K562 (cell line): Measurements from ENCODE around the gene VWDE.

Source experiments
- ATF7 ChIP-seq: fragments of 450-650 bp; IDR thresholded peaks from 2 replicates; pipeline ENCODE4 v1.7.1; 2014; ENCODE audit warnings: mild to moderate bottlenecking, moderate library complexity
- CHCHD3 ChIP-seq: fragments of 250-450 bp; sonication (Bioruptor Pico); IDR thresholded peaks from 2 replicates; pipeline ENCODE4 v2.1.2; 2022; ENCODE audit warnings: mild to moderate bottlenecking
- DPF2 ChIP-seq: fragments of 450-650 bp; IDR thresholded peaks from 2 replicates; pipeline ENCODE4 v1.6.1; 2016
- HLTF ChIP-seq: fragments of 450-650 bp; IDR thresholded peaks from 2 replicates; pipeline ENCODE4 v1.6.1; 2016
- KDM5B ChIP-seq: fragments of 200-600 bp; sonication (generic); IDR thresholded peaks from 2 replicates; pipeline ENCODE4 v1.6.1; 2012; ENCODE audit warnings: low read depth, mild to moderate bottlenecking, moderate library complexity, low read length, control low read depth, inconsistent platforms; ENCODE audit not compliant: insufficient replicate concordance
- NR2F6 ChIP-seq: fragments of 450-650 bp; formaldehyde crosslinking; IDR thresholded peaks from 2 replicates; pipeline ENCODE4 v1.4.0; 2020; ENCODE audit warnings: mild to moderate bottlenecking
- POLR2A ChIP-seq: fragments of 450-650 bp; conservative IDR thresholded peaks from 2 replicates; pipeline ENCODE4 v1.6.1; 2016
- POLR2G ChIP-seq: fragments of 200-400 bp; formaldehyde crosslinking; IDR thresholded peaks from 2 replicates; pipeline ENCODE4 v1.6.1; 2017; ENCODE audit warnings: low read depth, mild to moderate bottlenecking, antibody characterized with exemption, low read length, moderate library complexity
- RAD21 ChIP-seq, 2 experiments: fragments of 250-450 bp in 1 of 2; fragments of 450-650 bp in 1 of 2; sonication (Bioruptor Pico) in 1 of 2; formaldehyde crosslinking in 1 of 2; IDR thresholded peaks in 1 of 2; conservative IDR thresholded peaks in 1 of 2; 2 replicates each; pipeline versions ENCODE4 v1.4.0 to v1.8.0; 2020 to 2022; ENCODE audit warnings: mild to moderate bottlenecking in 2 of 2, moderate library complexity in 1 of 2
- TAF15 ChIP-seq: fragments of 200-400 bp; formaldehyde crosslinking; IDR thresholded peaks from 2 replicates; pipeline ENCODE4 v1.6.1; 2017; ENCODE audit warnings: mild to moderate bottlenecking, low read depth, low read length, moderate library complexity
- ZEB2 ChIP-seq: fragments of 450-650 bp; IDR thresholded peaks from 2 replicates; pipeline ENCODE4 v1.6.1; 2016
- ZNF121 ChIP-seq: sonication (generic); formaldehyde crosslinking; conservative IDR thresholded peaks from 2 replicates; pipeline ENCODE4 v1.8.0; 2022; ENCODE audit warnings: missing genetic modification reagents
- TF ChIP-seq, protein P1 (sequence below), 3 experiments: IDR thresholded peaks in 2 of 3; conservative IDR thresholded peaks in 1 of 3; 2 replicates each; pipeline ENCODE4 v1.5.1; 2011 to 2012; ENCODE audit warnings: low read length in 3 of 3, mild to moderate bottlenecking in 3 of 3, control low read depth in 2 of 3, improper control_type of control experiment in 1 of 3, inconsistent platforms in 1 of 3, low read depth in 1 of 3, mixed read lengths in 1 of 3, moderate library complexity in 1 of 3; ENCODE audit not compliant: insufficient read depth in 2 of 3
- TF ChIP-seq, protein P2 (sequence below): sonication (generic); formaldehyde crosslinking; IDR thresholded peaks from 2 replicates; pipeline ENCODE4 v1.8.1; 2023; ENCODE audit warnings: mild to moderate bottlenecking, missing genetic modification reagents

GRCh38 chr7:12401538-12402364, 1.9 kb downstream of the VWDE start:
- TF ChIP-seq ZNF121 (CRISPR knock-in tag) (no peak), CHCHD3 (CRISPR knock-in tag) (no peak), POLR2A (no peak), ATF7 (no peak), RAD21 (CRISPR knock-in tag; conservative IDR thresholded peaks at IDR 0.05 in 1 of 2, IDR thresholded peaks at IDR 0.05 in 1 of 2) (no peak), TAF15 (no peak), HLTF (no peak), NR2F6 (CRISPR knock-in tag) (no peak), KDM5B (no peak), POLR2G (no peak), ZEB2 (no peak), DPF2 (peak; percentile 34; the same call in 1 of the 2 replicates)
- TF ChIP-seq, protein P1, sequence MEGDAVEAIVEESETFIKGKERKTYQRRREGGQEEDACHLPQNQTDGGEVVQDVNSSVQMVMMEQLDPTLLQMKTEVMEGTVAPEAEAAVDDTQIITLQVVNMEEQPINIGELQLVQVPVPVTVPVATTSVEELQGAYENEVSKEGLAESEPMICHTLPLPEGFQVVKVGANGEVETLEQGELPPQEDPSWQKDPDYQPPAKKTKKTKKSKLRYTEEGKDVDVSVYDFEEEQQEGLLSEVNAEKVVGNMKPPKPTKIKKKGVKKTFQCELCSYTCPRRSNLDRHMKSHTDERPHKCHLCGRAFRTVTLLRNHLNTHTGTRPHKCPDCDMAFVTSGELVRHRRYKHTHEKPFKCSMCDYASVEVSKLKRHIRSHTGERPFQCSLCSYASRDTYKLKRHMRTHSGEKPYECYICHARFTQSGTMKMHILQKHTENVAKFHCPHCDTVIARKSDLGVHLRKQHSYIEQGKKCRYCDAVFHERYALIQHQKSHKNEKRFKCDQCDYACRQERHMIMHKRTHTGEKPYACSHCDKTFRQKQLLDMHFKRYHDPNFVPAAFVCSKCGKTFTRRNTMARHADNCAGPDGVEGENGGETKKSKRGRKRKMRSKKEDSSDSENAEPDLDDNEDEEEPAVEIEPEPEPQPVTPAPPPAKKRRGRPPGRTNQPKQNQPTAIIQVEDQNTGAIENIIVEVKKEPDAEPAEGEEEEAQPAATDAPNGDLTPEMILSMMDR (IDR thresholded peaks at IDR 0.05 in 2 of 3, conservative IDR thresholded peaks at IDR 0.05 in 1 of 3; ENCODE audit: insufficient read depth in 2 of 3, low read depth in 1 of 3, low read length in 3 of 3) = no peak
- TF ChIP-seq, protein P2, sequence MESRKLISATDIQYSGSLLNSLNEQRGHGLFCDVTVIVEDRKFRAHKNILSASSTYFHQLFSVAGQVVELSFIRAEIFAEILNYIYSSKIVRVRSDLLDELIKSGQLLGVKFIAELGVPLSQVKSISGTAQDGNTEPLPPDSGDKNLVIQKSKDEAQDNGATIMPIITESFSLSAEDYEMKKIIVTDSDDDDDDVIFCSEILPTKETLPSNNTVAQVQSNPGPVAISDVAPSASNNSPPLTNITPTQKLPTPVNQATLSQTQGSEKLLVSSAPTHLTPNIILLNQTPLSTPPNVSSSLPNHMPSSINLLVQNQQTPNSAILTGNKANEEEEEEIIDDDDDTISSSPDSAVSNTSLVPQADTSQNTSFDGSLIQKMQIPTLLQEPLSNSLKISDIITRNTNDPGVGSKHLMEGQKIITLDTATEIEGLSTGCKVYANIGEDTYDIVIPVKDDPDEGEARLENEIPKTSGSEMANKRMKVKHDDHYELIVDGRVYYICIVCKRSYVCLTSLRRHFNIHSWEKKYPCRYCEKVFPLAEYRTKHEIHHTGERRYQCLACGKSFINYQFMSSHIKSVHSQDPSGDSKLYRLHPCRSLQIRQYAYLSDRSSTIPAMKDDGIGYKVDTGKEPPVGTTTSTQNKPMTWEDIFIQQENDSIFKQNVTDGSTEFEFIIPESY (CRISPR knock-in tag) = no peak
